Activated CD8-positive, alpha-beta memory T cell treated with anti-CD3 and anti-CD28 coated beads for 24 hours (primary cell): ENCODE measurements around the gene CDKN2D.

Source experiments
- DNase-seq: peaks from one replicate; pipeline ENCODE4 v3.0.0-alpha.2; 2020

Gene CDKN2D

DNA sequence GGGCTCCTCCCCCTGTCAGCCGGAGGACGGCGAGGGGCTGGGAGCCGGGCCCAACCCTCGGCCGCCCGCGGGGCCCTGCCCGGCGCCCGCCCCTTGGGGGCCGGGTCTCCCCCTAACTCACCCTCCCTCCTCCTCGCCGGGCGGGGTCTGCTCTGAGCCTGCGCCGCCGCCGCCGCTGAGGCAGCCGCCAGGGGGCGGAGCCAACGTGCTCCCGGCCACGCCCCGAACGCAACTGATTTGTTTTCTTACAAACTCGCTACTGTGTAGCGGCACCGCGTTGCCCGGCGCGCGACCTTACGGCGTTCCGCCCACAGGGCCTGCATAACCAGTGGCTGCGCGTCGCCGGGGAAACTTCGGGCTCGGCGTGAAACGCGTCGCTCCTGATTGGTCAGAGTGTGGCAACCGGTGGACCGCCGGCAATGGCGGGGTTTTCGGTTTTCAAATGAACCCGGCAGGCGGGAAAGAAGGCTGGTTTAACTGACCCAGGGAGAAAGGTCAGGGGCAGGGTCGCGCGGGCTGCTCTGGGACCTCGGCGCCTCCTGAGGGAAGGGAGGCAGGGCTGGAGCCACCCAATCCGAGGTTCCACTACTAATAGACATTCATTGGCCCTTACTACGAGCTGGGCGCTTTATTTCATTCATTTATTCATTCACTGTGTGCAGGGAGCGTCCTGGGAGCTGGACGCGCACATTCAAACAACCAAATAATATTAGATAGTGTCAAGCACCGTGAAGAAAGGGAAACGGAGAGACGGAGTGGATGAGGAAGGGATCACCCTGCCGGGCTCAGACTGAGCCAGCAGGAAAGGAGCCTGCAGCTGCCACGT lies at the start of gene CDKN2D:
Gene CDKN2D, minus strand, starts transcription at position 154 of the 826 bp plus-strand sequence. CDS start 326 bp downstream, outside the sequence.
- peak; percentile 99 for DNase-seq

GRCh38 chr19:10617409-10618121 lies 48.8 kb upstream of the CDKN2D start:
- no peak for DNase-seq

DNA sequence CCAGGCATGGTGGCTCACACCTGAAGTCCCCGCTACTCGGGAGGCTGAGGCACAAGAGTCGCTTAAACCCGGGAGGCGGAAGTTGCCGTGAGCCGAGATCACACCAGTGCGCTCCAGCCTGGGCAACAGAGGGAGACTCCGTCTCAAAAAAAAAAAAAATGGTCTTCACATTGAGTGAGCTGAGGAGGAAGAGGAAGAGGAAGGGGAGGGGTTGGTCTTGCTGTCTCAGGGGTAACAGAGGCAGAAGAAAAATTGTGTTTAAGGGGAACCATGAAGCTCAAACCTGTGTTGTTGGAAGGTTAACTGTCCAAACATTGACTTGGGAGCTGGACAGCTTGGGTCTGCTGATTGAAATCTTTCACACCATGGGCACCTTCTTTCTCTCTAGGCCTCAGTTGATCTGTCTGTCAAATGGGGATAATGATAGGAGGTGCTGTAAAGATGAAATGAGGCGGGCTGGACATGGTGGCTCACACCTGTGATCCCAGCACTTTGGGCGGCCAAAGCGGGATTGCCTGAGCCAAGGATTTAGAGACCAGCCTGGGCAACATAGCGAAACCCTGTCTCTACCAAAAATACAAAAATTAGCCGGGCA lies 46.7 kb upstream of the CDKN2D start:
- DNase-seq: no peak

GRCh38 chr19:10612499-10613119 lies 43.8 kb upstream of the CDKN2D start:
- no peak for DNase-seq

GRCh38 chr19:10611907-10612306 lies 43.1 kb upstream of the CDKN2D start:
- no peak for DNase-seq

- DNase-seq: peak; percentile 68
Measured at GRCh38 chr19:10604460-10604980, 35.7 kb upstream of the CDKN2D start.

- DNase-seq: no peak
Measured at GRCh38 chr19:10603873-10604459, 35.2 kb upstream of the CDKN2D start.

DNA sequence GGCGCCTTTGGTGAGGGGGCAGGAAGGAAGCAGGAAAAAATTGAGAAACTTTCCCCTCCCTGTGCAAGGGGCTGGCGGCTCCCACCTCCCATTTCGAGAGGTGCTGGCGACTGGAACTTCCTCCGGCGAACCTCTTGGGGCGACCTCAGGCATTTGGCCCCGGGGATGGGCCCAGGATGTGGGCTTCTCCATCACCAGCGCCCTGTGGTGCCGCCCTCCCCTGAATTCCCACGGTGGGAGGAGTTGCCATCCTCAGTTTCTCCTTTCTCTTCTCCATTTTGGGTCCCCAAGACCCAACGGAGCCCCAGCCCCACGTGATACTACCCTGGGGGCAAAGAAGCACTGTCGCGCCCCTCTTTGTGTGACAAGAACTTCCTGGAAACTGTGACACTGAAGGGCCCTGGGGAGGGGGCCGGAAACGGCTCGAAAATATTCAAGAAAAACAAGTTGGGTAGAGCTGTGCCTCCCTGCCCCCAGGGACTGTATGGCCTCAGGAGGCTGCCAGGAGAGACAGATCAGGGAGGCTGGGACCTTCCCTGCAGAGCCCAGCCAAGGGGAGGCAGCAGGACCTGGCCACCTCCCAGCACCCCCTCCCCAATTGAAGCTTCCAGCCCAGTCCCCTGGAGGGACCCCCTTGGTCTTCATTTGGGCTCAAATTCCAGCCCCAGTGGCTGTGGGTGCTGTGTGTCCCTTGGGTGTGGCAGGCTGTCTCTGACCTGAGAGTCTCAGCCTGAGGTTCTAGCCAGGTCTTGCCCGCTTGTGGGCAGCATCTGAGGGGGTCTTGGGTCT lies 34.5 kb upstream of the CDKN2D start:
- peak; percentile 86 for DNase-seq

DNA sequence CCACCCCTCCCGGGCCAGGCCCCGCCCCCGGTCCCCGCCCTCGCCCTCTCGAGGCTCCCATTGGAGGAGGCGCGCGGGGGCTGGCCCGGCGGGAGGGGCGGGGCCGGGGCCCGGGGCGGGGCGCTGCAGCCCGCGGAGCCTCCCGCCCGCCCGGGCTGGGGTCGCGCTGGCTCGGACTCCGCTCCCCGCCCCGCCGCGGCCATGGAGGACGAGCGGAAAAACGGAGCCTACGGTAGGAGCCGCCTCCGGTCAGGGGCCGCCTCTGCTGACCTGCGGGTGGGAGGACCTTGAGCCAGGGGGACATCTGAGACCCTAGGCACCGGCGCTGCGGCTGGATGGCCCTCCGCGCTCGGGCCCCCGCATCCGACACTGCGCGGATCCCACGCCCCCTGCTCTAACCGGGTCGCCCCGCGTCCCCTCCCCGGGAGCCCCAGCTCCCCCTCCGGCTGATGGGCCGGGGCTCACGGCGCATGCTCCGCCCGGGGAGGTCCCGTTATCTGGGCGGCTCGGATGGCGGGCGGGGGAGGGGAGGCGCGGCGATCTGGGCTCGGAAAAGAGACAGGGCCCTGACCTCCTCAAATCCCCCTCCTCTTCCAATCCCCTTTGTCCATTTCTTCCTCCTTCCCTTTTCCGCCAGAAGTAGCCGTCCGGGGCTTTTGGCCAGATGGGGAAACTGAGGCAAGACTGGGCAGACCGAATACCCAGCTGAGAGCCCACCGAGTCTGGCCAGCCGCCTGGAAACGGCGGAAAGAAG lies 33.7 kb upstream of the CDKN2D start:
- peak; percentile 93 for DNase-seq

GRCh38 chr19:10601999-10602329 lies 33.2 kb upstream of the CDKN2D start:
- no peak for DNase-seq

DNA sequence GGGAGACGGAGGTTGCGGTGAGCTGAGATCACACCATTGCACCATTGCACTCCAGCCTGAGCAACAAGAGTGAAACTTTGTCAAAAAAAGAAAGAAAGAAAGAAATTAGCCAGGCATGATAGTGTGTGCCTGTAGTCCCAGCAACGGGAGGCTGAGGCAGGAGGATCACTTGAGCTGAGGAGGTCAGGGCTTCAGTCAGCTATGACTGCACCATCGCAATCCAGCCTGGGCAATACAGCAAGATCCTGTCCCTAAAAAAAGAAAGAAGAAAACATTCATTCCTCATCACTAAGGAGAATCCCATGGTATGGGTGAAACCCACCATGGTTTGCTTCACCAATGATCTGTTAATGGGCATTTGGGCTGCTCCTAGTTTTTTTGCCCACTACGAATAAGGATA lies 31.4 kb upstream of the CDKN2D start:
- no peak for DNase-seq

DNA sequence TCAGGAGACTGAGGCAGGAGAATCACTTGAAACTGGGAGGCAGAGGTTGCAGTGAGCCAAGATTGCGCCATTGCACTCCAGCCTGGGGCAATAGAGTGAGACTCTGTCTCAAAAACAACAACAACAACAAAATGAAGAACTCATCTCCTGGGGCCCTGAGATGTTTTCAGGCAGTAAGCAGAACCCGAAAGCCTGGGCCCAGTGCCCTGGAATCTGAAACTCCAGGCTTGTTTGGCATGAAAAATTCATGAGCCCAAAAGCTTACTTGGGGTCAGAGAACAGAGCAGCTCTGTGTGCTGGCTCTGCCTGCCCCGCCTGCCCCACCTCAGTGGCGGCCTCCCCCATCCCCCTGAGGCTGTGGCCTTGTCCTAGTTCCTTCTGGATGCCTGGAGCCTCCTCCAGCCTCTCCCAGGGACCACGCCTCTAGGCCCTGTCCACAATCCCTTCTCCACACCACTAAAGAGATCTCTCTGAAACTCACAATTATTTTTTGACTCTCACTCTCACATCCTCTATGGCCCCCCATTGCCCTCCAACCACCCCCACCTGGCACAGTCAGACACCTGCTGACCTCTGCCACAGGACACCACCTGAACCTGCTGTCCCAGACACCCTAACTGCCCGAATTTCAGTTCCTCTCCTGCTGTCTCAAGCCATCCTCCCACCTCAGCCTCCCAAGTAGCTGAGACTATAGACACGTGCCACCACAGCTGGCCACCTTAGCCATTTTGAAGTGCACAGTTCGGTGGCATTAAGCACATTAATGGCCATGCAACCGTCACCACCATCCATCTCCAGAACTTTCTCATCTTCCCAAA lies 25.2 kb upstream of the CDKN2D start:
- no peak for DNase-seq

- no peak for DNase-seq
Measured at GRCh38 chr19:10593148-10593547, 24.4 kb upstream of the CDKN2D start.

DNA sequence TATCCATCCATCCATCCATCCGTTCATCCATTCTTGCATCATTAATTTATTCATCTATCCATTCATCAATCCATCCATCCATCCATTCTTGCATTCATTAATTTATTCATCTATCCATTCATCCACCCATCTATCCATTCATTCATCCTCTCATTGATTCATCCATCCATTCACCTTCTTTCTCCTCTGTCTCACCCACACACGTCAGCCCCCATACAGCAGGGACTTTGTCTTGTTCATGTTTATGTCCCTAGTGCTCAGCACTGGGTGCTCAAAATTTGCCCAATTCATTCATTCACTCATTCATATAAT lies 19.0 kb upstream of the CDKN2D start:
- no peak for DNase-seq

GRCh38 chr19:10587022-10587838 lies 18.5 kb upstream of the CDKN2D start, which contains the start of gene AP1M2:
TSS of gene AP1M2 (minus strand) at chr19:10587312. CDS start at chr19:10587231, 81 bp downstream.
- DNase-seq: no peak

- DNase-seq: no peak
Measured at GRCh38 chr19:10586396-10586795, 17.6 kb upstream of the CDKN2D start.

DNA sequence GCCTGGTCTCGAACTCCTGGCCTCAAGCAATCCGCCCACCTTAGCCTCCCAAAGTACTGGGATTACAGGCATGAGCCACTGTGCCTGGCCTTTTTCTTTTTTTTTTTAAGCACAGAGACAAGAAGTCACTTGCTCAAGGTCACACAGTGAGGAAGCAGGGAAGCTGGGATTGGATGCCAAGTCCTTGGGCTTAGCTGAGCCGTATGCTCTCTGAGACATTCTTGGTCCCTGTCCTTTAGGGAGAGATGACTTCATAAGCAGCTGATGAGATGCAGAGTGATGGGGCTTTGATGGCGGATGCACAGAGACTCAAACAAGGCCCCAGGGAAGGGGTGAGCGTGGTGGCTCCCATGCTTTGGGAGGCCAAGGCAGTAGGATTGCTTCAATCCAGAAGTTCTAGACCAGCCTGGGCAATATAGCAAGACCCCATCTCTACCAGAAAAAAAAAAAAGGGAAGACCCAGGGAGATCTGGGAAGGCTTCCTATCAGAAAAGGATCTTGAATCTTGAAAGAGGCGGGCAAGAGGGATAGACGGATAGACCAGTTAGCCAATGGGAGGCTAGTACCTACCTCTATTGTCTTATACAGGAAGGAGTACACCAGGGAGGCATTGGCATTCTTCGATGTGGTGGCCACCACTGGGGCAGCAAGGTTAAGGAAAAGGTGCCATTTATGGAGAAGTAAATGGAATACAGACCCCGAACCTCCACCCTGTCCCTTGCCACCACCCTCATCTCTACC lies 14.4 kb upstream of the CDKN2D start:
- DNase-seq: no peak

DNA sequence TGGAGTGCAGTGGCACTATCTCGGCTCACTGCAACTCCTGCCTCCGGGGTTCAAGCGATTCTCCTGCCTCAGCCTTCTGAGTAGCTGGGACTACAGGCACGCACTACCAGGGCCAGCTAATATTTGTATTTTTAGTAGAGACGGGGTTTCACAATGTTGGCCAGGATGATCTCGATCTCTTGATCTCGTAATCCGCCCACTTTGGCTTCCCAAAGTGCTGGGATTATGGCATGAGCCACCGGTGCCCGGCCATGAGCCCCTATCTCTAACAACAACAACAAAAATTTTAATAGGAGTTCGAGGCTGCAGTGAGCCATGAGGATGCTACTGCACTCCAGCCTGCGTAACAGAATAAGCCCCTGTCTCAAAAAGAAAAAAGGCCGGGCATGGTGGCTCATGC lies 13.3 kb upstream of the CDKN2D start:
- no peak for DNase-seq
